Liver (tissue), 9 donors: ENCODE results near the gene NR1D2. TPM values are rescaled to one million over a fixed set of nuclear protein-coding genes. Genes with fewer than 3 reads are reported as not detected.

Experiments used
- DNase-seq: peaks from one replicate; pipeline ENCODE4 v3.0.0-alpha.2; 2017; ENCODE audit warnings: low spot score
- H3K27ac ChIP-seq, 2 donors: one replicate each; pipeline ENCODE4 v1.7.0; 2013; ENCODE audit warnings: inconsistent platforms in 2 of 2, low read length in 2 of 2, control low read depth in 1 of 2, low read depth in 1 of 2, mild to moderate bottlenecking in 1 of 2
- H3K27me3 ChIP-seq, 4 donors: one replicate each; pipeline versions ENCODE4 v1.6.1 to v1.7.0; 2013; ENCODE audit warnings: low read length in 3 of 4, inconsistent platforms in 1 of 4, mild to moderate bottlenecking in 1 of 4, moderate library complexity in 1 of 4; ENCODE audit not compliant: control insufficient read depth in 4 of 4, insufficient read depth in 4 of 4
- H3K36me3 ChIP-seq, 4 donors: one replicate each; pipeline versions ENCODE4 v1.6.1 to v1.7.0; 2013; ENCODE audit warnings: low read length in 3 of 4, mild to moderate bottlenecking in 3 of 4, low read depth in 1 of 4, moderate library complexity in 1 of 4; ENCODE audit not compliant: control insufficient read depth in 4 of 4, insufficient read depth in 3 of 4
- H3K4me1 ChIP-seq, 4 donors: one replicate each; pipeline versions ENCODE4 v1.6.1 to v1.7.0; 2013; ENCODE audit warnings: low read length in 3 of 4, mild to moderate bottlenecking in 3 of 4, moderate library complexity in 1 of 4; ENCODE audit not compliant: control insufficient read depth in 4 of 4, insufficient read depth in 4 of 4
- H3K4me3 ChIP-seq, 3 donors: one replicate each; pipeline versions ENCODE4 v1.6.1 to v1.7.0; 2013; ENCODE audit warnings: low read length in 3 of 3, control low read depth in 1 of 3, low read depth in 1 of 3, mild to moderate bottlenecking in 1 of 3
- H3K9ac ChIP-seq, 2 donors: one replicate each; pipeline ENCODE4 v1.7.0; 2013; ENCODE audit warnings: low read length in 2 of 2, mild to moderate bottlenecking in 2 of 2, moderate library complexity in 2 of 2, control low read depth in 1 of 2, low read depth in 1 of 2
- H3K9me3 ChIP-seq, 4 donors: one replicate each; pipeline versions ENCODE4 v1.6.1 to v1.7.0; 2013; ENCODE audit warnings: low read length in 3 of 4; ENCODE audit not compliant: control insufficient read depth in 4 of 4
- EGR1 ChIP-seq, 2 donors: IDR thresholded peaks; 2 replicates each; pipeline ENCODE4 v1.6.1; 2016 to 2018; ENCODE audit warnings: antibody characterized with exemption in 2 of 2, low read depth in 2 of 2
- GABPA ChIP-seq, 2 donors: IDR thresholded peaks in 1 of 2; conservative IDR thresholded peaks in 1 of 2; 2 replicates each; pipeline ENCODE4 v1.6.1; 2016; ENCODE audit warnings: antibody characterized with exemption in 2 of 2, mild to moderate bottlenecking in 1 of 2, moderate library complexity in 1 of 2
- HNF4A ChIP-seq, 2 donors: conservative IDR thresholded peaks; 2 replicates each; pipeline ENCODE4 v1.6.1; 2016; ENCODE audit warnings: antibody characterized with exemption in 2 of 2, mild to moderate bottlenecking in 2 of 2
- HNF4G ChIP-seq: IDR thresholded peaks from 2 replicates; pipeline ENCODE4 v1.6.1; 2016; ENCODE audit warnings: antibody characterized with exemption
- JUND ChIP-seq, 2 donors: IDR thresholded peaks; 2 replicates each; pipeline ENCODE4 v1.6.1; 2016; ENCODE audit warnings: antibody characterized with exemption in 2 of 2
- NR2F2 ChIP-seq: IDR thresholded peaks from 2 replicates; pipeline ENCODE4 v1.6.1; 2016; ENCODE audit warnings: antibody characterized with exemption
- RAD21 ChIP-seq, 2 donors: IDR thresholded peaks; 2 replicates each; pipeline ENCODE4 v1.6.1; 2016; ENCODE audit warnings: antibody characterized with exemption in 2 of 2, mild to moderate bottlenecking in 2 of 2
- RXRA ChIP-seq, 2 donors: IDR thresholded peaks; 2 replicates each; pipeline ENCODE4 v1.6.1; 2017 to 2018; ENCODE audit warnings: antibody characterized with exemption in 2 of 2, mild to moderate bottlenecking in 1 of 2
- YY1 ChIP-seq: IDR thresholded peaks from 2 replicates; pipeline ENCODE4 v1.6.1; 2016; ENCODE audit warnings: antibody characterized with exemption, mild to moderate bottlenecking
- WGBS: extraction: QIAGEN DNeasy Blood & Tissue Kit; methylation state at CpG from one replicate; pipeline ENCODE4 v1.1.7; 2013; 5-methylcytosine and 5-hydroxymethylcytosine counted together
- polyA plus RNA-seq, 2 donors: library from polyadenylated mRNA; stranded (reverse) in 1 of 2; unstranded in 1 of 2; fragments of 200-250 nt in 1 of 2; fragments of >200 nt in 1 of 2; fragmentation: Nextera tagmentation in 1 of 2; extraction: Ambion mirVana in 1 of 2; gene quantifications; one replicate each; pipeline versions ENCODE4 v1.2.1 to v1.2.3, GENCODE V29; 2013 to 2015
- total RNA-seq, 2 donors: library from RNA; depleted of rRNA; stranded (reverse); fragments of >200 nt; gene quantifications; one replicate each; pipeline ENCODE4 v1.2.3, GENCODE V29; 2014
- TF ChIP-seq, protein P1 (sequence below): IDR thresholded peaks from 2 replicates; pipeline ENCODE4 v1.6.1; 2016; ENCODE audit warnings: antibody characterized with exemption
- donor health status: healthy.
- donor health status: healthy.
- donor health status: healthy.
- donor health status: healthy.
- donor health status: healthy.

Gene NR1D2
- total and polyA plus RNA-seq, 4 donors: 7.3 to 25.5 (median 9.2) TPM

DNA sequence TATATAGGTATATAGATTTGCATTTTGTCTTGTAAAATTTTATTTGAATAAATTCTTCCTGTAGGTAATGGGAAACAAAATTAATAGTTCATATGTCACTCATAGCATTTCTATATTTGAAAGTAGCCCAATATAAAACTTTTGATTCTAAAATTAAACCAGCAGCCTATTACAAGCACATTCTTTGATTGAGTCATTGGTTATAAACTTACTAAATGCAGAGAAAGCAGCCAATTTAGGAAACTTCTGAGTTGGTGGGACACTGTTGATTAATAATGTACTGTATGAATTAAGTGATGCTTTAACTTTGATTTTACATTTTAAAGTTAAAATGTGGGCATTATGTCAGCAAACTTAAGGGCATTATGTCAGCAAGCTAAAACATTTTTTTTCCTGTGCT is 34.5 kb downstream of the NR1D2 start:
- Histone ChIP-seq H3K4me3 (no peak overlapping the region), H3K9me3 (no peaks in the 10 kb centered on the region), H3K4me1 (no peaks in the 10 kb centered on the region), H3K27ac (no peak overlapping the region), H3K27me3 (no peaks in the 10 kb centered on the region), H3K9ac (no peak overlapping the region), H3K36me3 (peaks cover 1 to 17% (median 13%) of the 10 kb centered on the region in 4 donors)
- DNase-seq: no peak
- TF ChIP-seq GABPA (IDR thresholded peaks at IDR 0.05 in 1 of 2, conservative IDR thresholded peaks at IDR 0.05 in 1 of 2): no peak
- no peak for TF ChIP-seq HNF4A (conservative IDR thresholded peaks at IDR 0.05)
- no peak for TF ChIP-seq RXRA (IDR thresholded peaks at IDR 0.05)
- TF ChIP-seq JUND (IDR thresholded peaks at IDR 0.05): no peak
- no peak for TF ChIP-seq YY1

DNA sequence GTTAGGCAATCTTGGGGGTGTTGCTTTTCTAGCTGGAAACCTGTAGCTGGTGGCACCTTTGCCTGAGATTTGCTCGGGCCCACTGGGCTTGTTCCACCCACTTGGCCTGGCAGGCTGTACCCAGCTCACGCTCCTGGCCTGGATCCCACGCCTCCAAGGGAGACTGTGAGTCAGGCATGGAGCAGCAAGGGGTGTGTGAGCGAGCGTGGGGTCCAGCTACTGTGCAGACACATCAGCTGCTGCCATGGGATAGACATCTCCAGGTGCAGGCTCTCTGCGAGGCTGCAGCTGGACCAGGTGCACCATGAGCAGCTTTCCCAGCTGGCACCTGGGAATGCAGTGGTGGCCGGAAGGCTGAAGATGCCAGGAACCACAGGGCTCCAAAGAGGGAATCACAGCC is 36.0 kb downstream of the NR1D2 start:
- WGBS: 97% methylated on average over 7 of the region's 7 CpGs
- Histone ChIP-seq H3K9me3 (no peaks in the 10 kb centered on the region), H3K27ac (no peak overlapping the region), H3K4me1 (no peaks in the 10 kb centered on the region), H3K36me3 (peaks cover 1 to 16% (median 13%) of the 10 kb centered on the region in 4 donors), H3K27me3 (no peaks in the 10 kb centered on the region), H3K4me3 (no peak overlapping the region), H3K9ac (no peak overlapping the region)
- TF ChIP-seq, protein P1, sequence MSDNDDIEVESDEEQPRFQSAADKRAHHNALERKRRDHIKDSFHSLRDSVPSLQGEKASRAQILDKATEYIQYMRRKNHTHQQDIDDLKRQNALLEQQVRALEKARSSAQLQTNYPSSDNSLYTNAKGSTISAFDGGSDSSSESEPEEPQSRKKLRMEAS: no peak
- TF ChIP-seq YY1 (no peak), NR2F2 (no peak), EGR1 (IDR thresholded peaks at IDR 0.05; ENCODE audit: low read depth in 2 of 2) (no peak)
- DNase-seq: no peak

DNA sequence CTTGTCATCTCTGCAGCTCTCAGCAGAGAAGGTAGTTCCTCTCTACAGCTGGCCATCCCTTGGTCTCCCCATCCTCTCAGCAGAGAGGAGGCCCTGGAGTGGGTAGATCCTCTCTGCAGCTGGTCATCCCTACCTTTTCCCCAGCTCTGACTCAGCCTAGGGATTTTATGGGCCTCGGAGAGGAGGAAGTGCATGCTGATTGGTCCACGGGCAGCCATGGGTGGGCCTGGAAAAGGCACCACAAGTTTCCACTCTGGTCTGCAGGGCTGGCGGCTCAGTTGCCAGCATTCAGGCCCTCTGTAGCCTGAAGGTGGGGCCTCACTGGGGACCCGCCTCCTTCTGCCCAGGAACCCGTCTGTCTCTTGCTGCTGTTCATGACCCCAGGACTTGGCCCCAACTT is 36.9 kb downstream of the NR1D2 start:
- Histone ChIP-seq H3K4me1 (no peaks in the 10 kb centered on the region), H3K27me3 (no peaks in the 10 kb centered on the region), H3K36me3 (peaks cover 1 to 11% (median 10%) of the 10 kb centered on the region in 4 donors), H3K9me3 (no peaks in the 10 kb centered on the region), H3K4me3 (no peak overlapping the region), H3K9ac (no peak overlapping the region), H3K27ac (no peak overlapping the region)
- TF ChIP-seq RAD21 (IDR thresholded peaks at IDR 0.05) (no peak), GABPA (IDR thresholded peaks at IDR 0.05 in 1 of 2, conservative IDR thresholded peaks at IDR 0.05 in 1 of 2) (no peak), HNF4G (no peak), NR2F2 (no peak)
- DNase-seq: no peak
- WGBS: 86% methylated on average over 5 of the region's 5 CpGs

DNA sequence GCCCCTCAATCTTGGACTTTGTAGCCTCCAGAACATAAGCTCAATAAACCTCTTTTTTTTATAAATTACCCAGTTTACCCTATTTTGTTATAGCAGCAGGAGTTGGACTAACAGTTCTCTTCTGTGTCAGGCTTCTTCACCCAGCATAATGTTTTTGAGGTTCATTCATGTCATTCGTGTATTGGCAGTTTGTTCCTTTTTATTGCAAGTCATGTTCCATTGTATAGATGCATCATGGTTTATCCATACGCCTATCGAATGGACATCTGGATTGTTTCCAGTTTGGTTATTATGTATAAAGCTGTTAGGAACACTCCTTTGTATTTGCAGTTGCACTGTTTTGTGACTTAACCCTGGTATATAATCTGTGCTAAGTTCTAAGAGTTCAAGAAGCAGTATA is 39.8 kb downstream of the NR1D2 start:
- H3K27ac ChIP-seq: no peak overlapping the region
- no peaks in the 10 kb centered on the region for H3K36me3 ChIP-seq
- no peak for DNase-seq
- H3K9me3 ChIP-seq: no peaks in the 10 kb centered on the region
- 95% methylated on average over 3 of the region's 3 CpGs for WGBS
- H3K4me3 ChIP-seq: no peak overlapping the region
- H3K4me1 ChIP-seq: no peaks in the 10 kb centered on the region
- no peak overlapping the region for H3K9ac ChIP-seq
- H3K27me3 ChIP-seq: no peaks in the 10 kb centered on the region
- TF ChIP-seq NR2F2 (no peak), RAD21 (IDR thresholded peaks at IDR 0.05) (no peak)
